ENCODE measurements around the gene SNCAIP.

The SNCAIP gene

GRCh38 chr5:122394284-122394930, 82.4 kb downstream of the SNCAIP start:
- Histone ChIP-seq H3K79me2 (ENCODE audit: insufficient read depth, low read length) (no peaks in the 10 kb centered on the region), H3K9me2 (replicated peaks; ENCODE audit: insufficient read depth, low read length) (no peaks in the 10 kb centered on the region), H3K9ac (ENCODE audit: low read length) (no peak overlapping the region), H3K4me2 (ENCODE audit: low read depth, low read length, poor library complexity, severe bottlenecking) (no peak overlapping the region), H3K36me3 (ENCODE audit: low read length) (no peaks in the 10 kb centered on the region), H3K4me3 (ENCODE audit: insufficient read depth, low read length, poor library complexity, severe bottlenecking) (no peak overlapping the region), H3K9me3 (ENCODE audit: insufficient read depth, low read length) (no peaks in the 10 kb centered on the region), H2AFZ (ENCODE audit: low read depth, low read length, severe bottlenecking) (no peak overlapping the region), H4K20me1 (ENCODE audit: low read depth, low read length) (no peaks in the 10 kb centered on the region), H3K27ac (ENCODE audit: low read depth, low read length) (no peak overlapping the region), H3F3A (ENCODE audit: insufficient read depth) (no peaks in the 10 kb centered on the region), H3K27me3 (ENCODE audit: low read length) (no peaks in the 10 kb centered on the region)
- TF ChIP-seq EZH2phosphoT487 (conservative IDR thresholded peaks at IDR 0.05; ENCODE audit: low read length) = no peak
- TF ChIP-seq, protein P1, sequence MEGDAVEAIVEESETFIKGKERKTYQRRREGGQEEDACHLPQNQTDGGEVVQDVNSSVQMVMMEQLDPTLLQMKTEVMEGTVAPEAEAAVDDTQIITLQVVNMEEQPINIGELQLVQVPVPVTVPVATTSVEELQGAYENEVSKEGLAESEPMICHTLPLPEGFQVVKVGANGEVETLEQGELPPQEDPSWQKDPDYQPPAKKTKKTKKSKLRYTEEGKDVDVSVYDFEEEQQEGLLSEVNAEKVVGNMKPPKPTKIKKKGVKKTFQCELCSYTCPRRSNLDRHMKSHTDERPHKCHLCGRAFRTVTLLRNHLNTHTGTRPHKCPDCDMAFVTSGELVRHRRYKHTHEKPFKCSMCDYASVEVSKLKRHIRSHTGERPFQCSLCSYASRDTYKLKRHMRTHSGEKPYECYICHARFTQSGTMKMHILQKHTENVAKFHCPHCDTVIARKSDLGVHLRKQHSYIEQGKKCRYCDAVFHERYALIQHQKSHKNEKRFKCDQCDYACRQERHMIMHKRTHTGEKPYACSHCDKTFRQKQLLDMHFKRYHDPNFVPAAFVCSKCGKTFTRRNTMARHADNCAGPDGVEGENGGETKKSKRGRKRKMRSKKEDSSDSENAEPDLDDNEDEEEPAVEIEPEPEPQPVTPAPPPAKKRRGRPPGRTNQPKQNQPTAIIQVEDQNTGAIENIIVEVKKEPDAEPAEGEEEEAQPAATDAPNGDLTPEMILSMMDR (IDR thresholded peaks at IDR 0.05; ENCODE audit: insufficient read depth, low read length, poor library complexity, severe bottlenecking) = no peak

- Histone ChIP-seq H3K9me3 (ENCODE audit: insufficient read depth, low read length) (no peaks in the 10 kb centered on the region), H4K20me1 (ENCODE audit: low read depth, low read length) (no peaks in the 10 kb centered on the region), H3K4me2 (ENCODE audit: low read depth, low read length, poor library complexity, severe bottlenecking) (no peak overlapping the region), H3F3A (ENCODE audit: insufficient read depth) (no peaks in the 10 kb centered on the region), H3K4me3 (ENCODE audit: insufficient read depth, low read length, poor library complexity, severe bottlenecking) (no peak overlapping the region), H2AFZ (ENCODE audit: low read depth, low read length, severe bottlenecking) (no peak overlapping the region), H3K9ac (ENCODE audit: low read length) (no peak overlapping the region), H3K36me3 (ENCODE audit: low read length) (no peaks in the 10 kb centered on the region), H3K79me2 (ENCODE audit: insufficient read depth, low read length) (no peaks in the 10 kb centered on the region), H3K9me2 (replicated peaks; ENCODE audit: insufficient read depth, low read length) (no peaks in the 10 kb centered on the region), H3K27me3 (ENCODE audit: low read length) (no peaks in the 10 kb centered on the region), H3K27ac (ENCODE audit: low read depth, low read length) (no peak overlapping the region)
- TF ChIP-seq, protein P1 (IDR thresholded peaks at IDR 0.05; ENCODE audit: insufficient read depth, low read length, poor library complexity, severe bottlenecking) = no peak
- no peak for TF ChIP-seq EZH2phosphoT487 (conservative IDR thresholded peaks at IDR 0.05; ENCODE audit: low read length)
Measured at GRCh38 chr5:122398016-122398415, 86.0 kb downstream of the SNCAIP start.

DNA sequence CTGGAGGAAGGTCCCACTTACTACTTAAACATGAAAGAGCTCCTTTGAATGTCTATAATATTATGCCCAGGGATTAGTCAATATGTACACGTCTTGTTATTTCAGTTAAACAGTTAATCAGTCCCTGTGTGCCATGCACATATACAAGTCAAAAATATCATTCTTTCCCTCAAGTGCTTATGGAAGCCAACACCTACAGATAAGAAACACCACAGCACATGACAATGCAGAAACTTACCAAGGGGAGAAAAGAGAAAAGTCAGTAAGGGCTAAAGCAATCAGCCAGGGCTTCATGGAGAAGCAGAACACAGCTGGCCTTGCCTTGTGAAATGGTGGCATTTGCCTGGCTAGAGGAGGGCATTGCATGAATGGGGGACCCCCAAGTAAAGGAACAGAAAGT, 88.3 kb downstream of the SNCAIP start:
- Histone ChIP-seq H3K9me3 (ENCODE audit: insufficient read depth, low read length) (no peaks in the 10 kb centered on the region), H3K27me3 (ENCODE audit: low read length) (no peaks in the 10 kb centered on the region), H3K9me2 (replicated peaks; ENCODE audit: insufficient read depth, low read length) (no peaks in the 10 kb centered on the region), H3K79me2 (ENCODE audit: insufficient read depth, low read length) (no peaks in the 10 kb centered on the region), H4K20me1 (ENCODE audit: low read depth, low read length) (no peaks in the 10 kb centered on the region), H3K4me2 (ENCODE audit: low read depth, low read length, poor library complexity, severe bottlenecking) (no peak overlapping the region), H3F3A (ENCODE audit: insufficient read depth) (no peaks in the 10 kb centered on the region), H2AFZ (ENCODE audit: low read depth, low read length, severe bottlenecking) (no peak overlapping the region), H3K36me3 (ENCODE audit: low read length) (no peaks in the 10 kb centered on the region), H3K4me3 (ENCODE audit: insufficient read depth, low read length, poor library complexity, severe bottlenecking) (no peak overlapping the region), H3K9ac (ENCODE audit: low read length) (no peak overlapping the region), H3K27ac (ENCODE audit: low read depth, low read length) (no peak overlapping the region)
- TF ChIP-seq EZH2phosphoT487 (conservative IDR thresholded peaks at IDR 0.05; ENCODE audit: low read length) = no peak
- TF ChIP-seq, protein P1 (IDR thresholded peaks at IDR 0.05; ENCODE audit: insufficient read depth, low read length, poor library complexity, severe bottlenecking) = no peak
